Kidney glomerular epithelial cell (primary cell): ENCODE results near the gene RRAGC.
A peak's percentile ranks its signal among the peaks of the same experiment; 100 is the strongest.
"Not testable (repeated sequence)": the region's sequence is repeated elsewhere in the genome, so short reads cannot be mapped to it uniquely, and the experiment has no call there.

Source experiments
- DNase-seq: peaks from one replicate; lab custom pipeline; 2025; lab: John Stamatoyannopoulos, UW

Gene RRAGC

GRCh38 chr1:38858833-38859560, 575 bp downstream of the RRAGC start:
- DNase-seq = peak; percentile 73

GRCh38 chr1:38852780-38853179, 6.8 kb downstream of the RRAGC start:
- no peak for DNase-seq

- DNase-seq = no peak
Measured at GRCh38 chr1:38848071-38848470, 11.5 kb downstream of the RRAGC start.

- no peak for DNase-seq
Measured at GRCh38 chr1:38846210-38846609, 13.4 kb downstream of the RRAGC start.

GRCh38 chr1:38845088-38845487, 14.5 kb downstream of the RRAGC start:
- not testable (repeated sequence) for DNase-seq

GRCh38 chr1:38840281-38840680, 19.3 kb downstream of the RRAGC start:
- no peak for DNase-seq

- no peak for DNase-seq
Measured at GRCh38 chr1:38839363-38839762, 20.2 kb downstream of the RRAGC start.

GRCh38 chr1:38836316-38836715, 23.3 kb downstream of the RRAGC start:
- DNase-seq = not testable (repeated sequence)

GRCh38 chr1:38834937-38835827, 24.4 kb downstream of the RRAGC start:
- peak; percentile 85 for DNase-seq

GRCh38 chr1:38834221-38834782, 25.3 kb downstream of the RRAGC start:
- no peak for DNase-seq

GRCh38 chr1:38833146-38833545, 26.4 kb downstream of the RRAGC start:
- DNase-seq = no peak

- no peak for DNase-seq
Measured at GRCh38 chr1:38832370-38832734, 27.2 kb downstream of the RRAGC start.

- no peak for DNase-seq
Measured at GRCh38 chr1:38831731-38832369, 27.7 kb downstream of the RRAGC start.

- no peak for DNase-seq
Measured at GRCh38 chr1:38829368-38829767, 30.2 kb downstream of the RRAGC start.

GRCh38 chr1:38827318-38827717, 32.3 kb downstream of the RRAGC start:
- no peak for DNase-seq

GRCh38 chr1:38826886-38827285, 32.7 kb downstream of the RRAGC start:
- DNase-seq = no peak

GRCh38 chr1:38826262-38826661, 33.3 kb downstream of the RRAGC start:
- no peak for DNase-seq

GRCh38 chr1:38820860-38821259, 38.7 kb downstream of the RRAGC start:
- no peak for DNase-seq

- DNase-seq = no peak
Measured at GRCh38 chr1:38819516-38819915, 40.1 kb downstream of the RRAGC start.

- DNase-seq = no peak
Measured at GRCh38 chr1:38819040-38819439, 40.5 kb downstream of the RRAGC start.

- no peak for DNase-seq
Measured at GRCh38 chr1:38818175-38818976, 41.2 kb downstream of the RRAGC start.
